ENCODE measurements around the gene CNOT4. TPM values are rescaled to one million over a fixed set of nuclear protein-coding genes. Genes with fewer than 3 reads are reported as not detected.

The CNOT4 gene
- total RNA-seq, 2 experiments from 2014 or later: 21.9 to 24.6 TPM

GRCh38 chr7:135405969-135406368, 103.9 kb downstream of the CNOT4 start:
- no peak overlapping the region for H3K27ac Mint-ChIP-seq
- ChIA-PET CTCF (no interaction called here), POLR2A (no interaction called here)
- peaks cover 11% of the 10 kb centered on the region for H3K4me1 Mint-ChIP-seq
- no peaks in the 10 kb centered on the region for H3K27me3 Mint-ChIP-seq
- no peak overlapping the region for H3K4me3 Mint-ChIP-seq
- peaks cover 17% of the 10 kb centered on the region for H3K36me3 Mint-ChIP-seq (ENCODE audit: low read depth)
- no peaks in the 10 kb centered on the region for H3K9me3 Mint-ChIP-seq
- DNase-seq: no peak

DNA sequence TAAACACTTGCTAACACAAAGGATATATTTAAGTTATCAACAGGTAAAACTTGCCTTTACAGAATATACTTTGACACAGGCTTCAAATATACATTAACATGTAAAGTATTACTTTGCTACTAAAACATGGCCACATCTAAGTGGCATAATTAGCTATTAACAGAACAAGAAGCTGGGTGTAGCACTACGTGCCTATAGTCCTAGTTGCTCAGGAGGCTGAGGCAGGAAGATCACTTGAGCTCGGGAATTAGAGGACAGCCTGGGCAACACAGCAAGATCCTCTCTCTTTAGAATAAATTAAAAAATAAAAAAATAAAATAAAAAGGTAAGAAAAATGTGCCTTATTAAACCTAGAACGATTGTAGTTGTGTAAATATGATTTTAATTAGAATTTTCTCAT, 106.6 kb downstream of the CNOT4 start:
- no peak for DNase-seq
- H3K36me3 Mint-ChIP-seq (ENCODE audit: low read depth): peaks cover 9% of the 10 kb centered on the region
- ChIA-PET POLR2A (no interaction called here), CTCF (no interaction called here)
- peaks cover 6% of the 10 kb centered on the region for H3K4me1 Mint-ChIP-seq
- no peaks in the 10 kb centered on the region for H3K27me3 Mint-ChIP-seq
- no peaks in the 10 kb centered on the region for H3K9me3 Mint-ChIP-seq
- H3K27ac Mint-ChIP-seq: no peak overlapping the region
- H3K4me3 Mint-ChIP-seq: no peak overlapping the region

DNA sequence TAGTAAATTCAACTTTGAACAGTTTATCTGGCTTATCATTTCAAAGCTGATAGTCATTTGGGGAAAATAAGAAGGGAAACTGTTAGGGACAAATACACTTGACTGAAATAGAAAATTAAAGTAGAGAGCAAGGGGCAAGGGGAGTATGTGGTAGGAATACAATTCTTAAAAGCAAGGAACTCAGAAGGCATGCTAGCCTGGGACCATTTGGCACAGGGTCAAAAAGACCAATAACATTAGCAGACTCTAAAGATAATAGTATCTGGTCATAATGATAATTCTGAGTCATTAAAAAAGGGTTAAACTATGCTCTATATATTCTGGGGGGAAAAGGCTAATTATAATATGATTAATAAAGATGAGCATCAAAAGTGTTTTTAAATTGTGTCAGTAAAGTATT, 112.2 kb downstream of the CNOT4 start:
- POLR2A ChIA-PET: no interaction called here
- CTCF ChIA-PET: no interaction called here
- no peak for DNase-seq
- no peaks in the 10 kb centered on the region for H3K9me3 Mint-ChIP-seq
- no peak overlapping the region for H3K4me3 Mint-ChIP-seq
- no peak overlapping the region for H3K27ac Mint-ChIP-seq
- peaks cover 23% of the 10 kb centered on the region for H3K36me3 Mint-ChIP-seq (ENCODE audit: low read depth)
- no peaks in the 10 kb centered on the region for H3K27me3 Mint-ChIP-seq
- no peaks in the 10 kb centered on the region for H3K4me1 Mint-ChIP-seq

GRCh38 chr7:135392701-135393100, 117.2 kb downstream of the CNOT4 start:
- ChIA-PET CTCF (no interaction called here), POLR2A (no interaction called here)
- Mint-ChIP-seq H3K4me3 (no peak overlapping the region), H3K4me1 (peaks cover 2% of the 10 kb centered on the region), H3K9me3 (no peaks in the 10 kb centered on the region), H3K27ac (no peak overlapping the region), H3K36me3 (ENCODE audit: low read depth) (peaks cover 34% of the 10 kb centered on the region), H3K27me3 (no peaks in the 10 kb centered on the region)
- no peak for DNase-seq

GRCh38 chr7:135391514-135391913, 118.4 kb downstream of the CNOT4 start:
- H3K27ac Mint-ChIP-seq: no peak overlapping the region
- ChIA-PET POLR2A (no interaction called here), CTCF (interaction anchor here (1.4 kb wide), 1 partner anchor 116 kb away, joined by 3 read pairs; no protein-coding TSS in a partner anchor)
- H3K4me1 Mint-ChIP-seq: peaks cover 2% of the 10 kb centered on the region
- no peaks in the 10 kb centered on the region for H3K27me3 Mint-ChIP-seq
- DNase-seq: no peak
- H3K4me3 Mint-ChIP-seq: no peak overlapping the region
- peaks cover 35% of the 10 kb centered on the region for H3K36me3 Mint-ChIP-seq (ENCODE audit: low read depth)
- H3K9me3 Mint-ChIP-seq: no peaks in the 10 kb centered on the region

DNA sequence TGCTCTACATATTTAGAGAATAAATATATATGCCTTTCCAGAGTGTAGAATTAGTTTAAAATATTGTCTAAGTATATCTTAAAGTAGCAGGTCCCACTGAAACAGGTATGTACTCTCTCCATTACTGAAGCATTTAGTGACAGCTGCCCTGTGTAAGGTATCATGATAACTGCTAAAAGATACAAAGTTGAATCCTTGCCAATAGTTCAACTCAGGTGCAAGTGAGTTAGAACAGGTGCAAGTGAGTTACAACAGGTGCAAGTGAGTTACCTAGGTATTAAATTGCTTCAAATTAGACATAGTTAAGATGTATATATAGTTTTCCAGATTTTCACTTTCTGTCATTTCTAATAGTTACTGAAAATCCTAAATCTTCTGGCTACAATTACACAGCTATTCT, 119.1 kb downstream of the CNOT4 start:
- Mint-ChIP-seq H3K9me3 (no peaks in the 10 kb centered on the region), H3K27ac (no peak overlapping the region), H3K4me1 (peaks cover 2% of the 10 kb centered on the region), H3K36me3 (ENCODE audit: low read depth) (peaks cover 37% of the 10 kb centered on the region), H3K27me3 (no peaks in the 10 kb centered on the region), H3K4me3 (no peak overlapping the region)
- DNase-seq: no peak
- ChIA-PET POLR2A (no interaction called here), CTCF (interaction anchor here (1.4 kb wide), 1 partner anchor 115 kb away, joined by 3 read pairs; no protein-coding TSS in a partner anchor)

DNA sequence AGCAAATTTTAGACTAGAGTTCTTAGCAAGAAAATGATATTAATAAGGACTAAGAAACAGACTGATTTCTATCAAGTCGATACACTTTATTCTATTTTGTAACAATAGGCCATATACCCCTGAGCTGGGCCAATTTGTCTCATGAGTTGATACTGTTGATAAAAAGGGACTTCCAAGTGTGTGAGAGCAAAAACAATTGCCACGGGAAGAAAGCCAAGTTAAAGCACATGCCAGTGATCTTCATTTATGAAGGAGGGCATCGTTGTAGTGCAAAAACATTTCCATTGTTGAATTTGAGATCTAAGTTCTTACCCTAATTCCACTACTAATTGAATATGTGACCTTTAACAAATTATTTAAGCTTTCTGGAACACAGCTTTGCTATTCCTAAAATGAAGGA, 119.9 kb downstream of the CNOT4 start:
- Mint-ChIP-seq H3K27me3 (no peaks in the 10 kb centered on the region), H3K27ac (no peak overlapping the region), H3K4me3 (no peak overlapping the region), H3K9me3 (no peaks in the 10 kb centered on the region), H3K36me3 (ENCODE audit: low read depth) (peaks cover 33% of the 10 kb centered on the region), H3K4me1 (peaks cover 2% of the 10 kb centered on the region)
- ChIA-PET CTCF (no interaction called here), POLR2A (no interaction called here)
- no peak for DNase-seq

DNA sequence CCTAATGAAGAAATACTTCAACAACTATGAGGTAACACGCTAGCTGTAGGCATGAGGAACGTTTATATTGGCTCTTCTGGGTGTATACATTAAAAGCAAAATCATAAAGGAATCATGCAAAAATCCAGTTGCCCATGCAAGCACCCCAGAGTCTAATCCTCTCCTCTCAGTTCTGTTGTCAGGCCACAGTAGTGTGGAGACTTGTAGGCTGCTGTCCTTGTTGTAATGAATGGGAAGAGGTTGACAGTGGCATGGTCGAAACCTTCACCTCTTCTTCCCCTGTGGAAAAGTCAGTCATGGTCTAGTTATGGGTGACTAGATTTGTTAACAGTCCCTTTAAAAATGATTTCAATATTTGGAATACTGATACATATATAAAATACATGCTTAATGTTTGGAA, 121.3 kb downstream of the CNOT4 start:
- Mint-ChIP-seq H3K27me3 (no peaks in the 10 kb centered on the region), H3K36me3 (ENCODE audit: low read depth) (peaks cover 27% of the 10 kb centered on the region), H3K4me3 (no peak overlapping the region), H3K9me3 (no peaks in the 10 kb centered on the region), H3K4me1 (peaks cover 2% of the 10 kb centered on the region), H3K27ac (no peak overlapping the region)
- ChIA-PET CTCF (no interaction called here), POLR2A (no interaction called here)
- DNase-seq: no peak

DNA sequence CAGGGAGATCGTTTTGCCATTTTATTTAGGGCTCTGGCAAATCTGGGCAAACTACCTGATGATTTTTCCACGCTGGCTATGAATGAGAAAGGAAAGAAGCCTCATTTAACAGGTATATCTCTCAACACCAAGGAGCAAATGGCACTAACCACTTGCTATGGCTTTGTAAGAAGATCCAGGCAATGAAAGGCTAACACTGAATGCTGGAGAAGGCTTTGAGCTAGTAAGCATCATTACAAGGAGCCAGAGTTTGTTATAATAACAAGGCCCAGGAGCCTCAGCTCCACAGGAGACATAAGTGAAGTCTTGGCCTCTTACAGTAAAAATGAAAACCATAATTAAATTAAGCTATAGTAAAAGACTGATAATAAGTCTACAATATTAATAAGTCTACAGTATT, 123.1 kb downstream of the CNOT4 start:
- Mint-ChIP-seq H3K36me3 (ENCODE audit: low read depth) (peaks cover 16% of the 10 kb centered on the region), H3K9me3 (no peaks in the 10 kb centered on the region), H3K4me3 (no peak overlapping the region), H3K27ac (no peak overlapping the region), H3K27me3 (no peaks in the 10 kb centered on the region), H3K4me1 (peaks cover 2% of the 10 kb centered on the region)
- CTCF ChIA-PET: no interaction called here
- no peak for DNase-seq
- POLR2A ChIA-PET: no interaction called here

DNA sequence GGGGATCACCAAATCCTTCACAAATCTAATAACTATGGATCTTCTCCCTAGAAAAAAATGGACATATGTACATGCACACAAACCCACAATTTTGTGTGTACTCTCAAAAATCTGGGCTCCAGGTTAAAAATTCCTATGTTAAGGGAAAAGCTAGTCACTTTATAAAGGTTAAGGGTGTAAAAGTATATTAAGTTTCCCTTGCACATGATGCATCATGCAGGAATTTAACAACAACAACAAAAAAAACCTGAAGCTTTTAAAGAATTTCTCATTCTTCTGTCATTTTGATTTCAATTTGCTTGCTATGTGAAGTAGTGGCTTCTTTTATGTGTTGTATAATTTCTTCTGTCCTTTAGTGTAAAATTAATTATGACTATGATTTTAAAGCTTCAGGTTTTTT, 123.7 kb downstream of the CNOT4 start:
- Mint-ChIP-seq H3K36me3 (ENCODE audit: low read depth) (peaks cover 12% of the 10 kb centered on the region), H3K9me3 (no peaks in the 10 kb centered on the region), H3K27ac (no peak overlapping the region), H3K4me1 (peaks cover 2% of the 10 kb centered on the region), H3K4me3 (no peak overlapping the region), H3K27me3 (no peaks in the 10 kb centered on the region)
- ChIA-PET CTCF (no interaction called here), POLR2A (no interaction called here)
- no peak for DNase-seq

GRCh38 chr7:135385209-135385608, 124.7 kb downstream of the CNOT4 start:
- H3K9me3 Mint-ChIP-seq: no peaks in the 10 kb centered on the region
- H3K36me3 Mint-ChIP-seq (ENCODE audit: low read depth): peaks cover 9% of the 10 kb centered on the region
- DNase-seq: no peak
- no peaks in the 10 kb centered on the region for H3K27me3 Mint-ChIP-seq
- peaks cover 2% of the 10 kb centered on the region for H3K4me1 Mint-ChIP-seq
- CTCF ChIA-PET: no interaction called here
- no peak overlapping the region for H3K27ac Mint-ChIP-seq
- POLR2A ChIA-PET: no interaction called here
- H3K4me3 Mint-ChIP-seq: no peak overlapping the region

DNA sequence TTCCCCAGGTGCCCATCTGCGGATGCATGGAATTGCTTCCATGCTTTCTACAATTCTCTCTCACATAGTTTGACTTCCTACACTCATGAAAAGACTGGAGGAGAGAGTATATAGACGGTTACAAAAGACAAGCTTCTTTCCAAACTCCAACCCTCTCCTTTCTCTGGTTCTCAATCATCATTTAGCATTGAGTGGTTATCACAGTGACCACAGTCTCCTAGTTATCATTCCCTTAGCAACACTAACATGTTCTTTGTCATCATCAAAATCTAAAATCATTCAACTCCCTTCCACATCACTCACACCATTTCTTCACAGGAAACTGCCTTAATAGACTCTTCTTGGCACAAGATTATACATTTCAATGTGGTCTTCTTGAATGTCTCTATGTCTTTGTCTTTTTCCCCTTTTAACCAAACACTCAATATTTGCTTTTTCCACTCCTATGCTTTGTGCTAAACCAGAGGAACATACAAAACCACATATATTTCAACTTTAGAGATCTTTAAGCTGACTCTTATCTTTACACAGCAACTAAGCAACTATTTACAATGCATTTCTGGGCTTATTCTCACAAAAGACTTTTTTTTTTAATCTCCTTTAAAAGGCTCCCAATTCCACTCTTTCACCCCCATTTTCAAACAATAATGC, 126.3 kb downstream of the CNOT4 start:
- H3K4me3 Mint-ChIP-seq: no peak overlapping the region
- no peak for DNase-seq
- ChIA-PET CTCF (no interaction called here), POLR2A (no interaction called here)
- peaks cover 6% of the 10 kb centered on the region for H3K36me3 Mint-ChIP-seq (ENCODE audit: low read depth)
- peaks cover 2% of the 10 kb centered on the region for H3K4me1 Mint-ChIP-seq
- no peaks in the 10 kb centered on the region for H3K27me3 Mint-ChIP-seq
- no peak overlapping the region for H3K27ac Mint-ChIP-seq
- H3K9me3 Mint-ChIP-seq: no peaks in the 10 kb centered on the region

DNA sequence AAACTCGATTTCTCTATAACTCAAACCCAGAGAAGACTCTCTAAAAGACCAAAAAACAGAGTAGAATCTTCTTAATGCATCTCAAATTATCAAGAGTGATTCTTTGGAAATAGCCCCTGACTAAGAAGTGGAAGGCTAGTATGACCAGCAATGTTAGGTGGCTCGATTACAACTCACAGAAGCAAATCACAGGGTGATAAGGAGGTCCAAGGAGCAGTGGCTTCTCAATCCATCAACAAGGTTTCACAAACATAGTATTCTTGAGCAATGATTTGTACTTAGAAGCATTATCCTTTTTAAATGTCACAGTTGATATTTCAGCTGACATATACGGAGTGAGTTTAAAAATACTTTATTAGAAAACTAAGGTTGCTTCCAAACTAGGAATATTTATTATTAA, 127.7 kb downstream of the CNOT4 start:
- ChIA-PET POLR2A (no interaction called here), CTCF (no interaction called here)
- Mint-ChIP-seq H3K4me1 (no peaks in the 10 kb centered on the region), H3K27me3 (no peaks in the 10 kb centered on the region), H3K27ac (no peak overlapping the region), H3K36me3 (ENCODE audit: low read depth) (peaks cover 2% of the 10 kb centered on the region), H3K9me3 (no peaks in the 10 kb centered on the region), H3K4me3 (no peak overlapping the region)
- DNase-seq: no peak

- no peak overlapping the region for H3K4me3 Mint-ChIP-seq
- no peak for DNase-seq
- no peaks in the 10 kb centered on the region for H3K4me1 Mint-ChIP-seq
- H3K9me3 Mint-ChIP-seq: no peaks in the 10 kb centered on the region
- CTCF ChIA-PET: no interaction called here
- no peaks in the 10 kb centered on the region for H3K36me3 Mint-ChIP-seq (ENCODE audit: low read depth)
- H3K27ac Mint-ChIP-seq: no peak overlapping the region
- H3K27me3 Mint-ChIP-seq: no peaks in the 10 kb centered on the region
- POLR2A ChIA-PET: no interaction called here
These were observed 128.5 kb downstream of the CNOT4 start for GRCh38 chr7:135381369-135381768.

GRCh38 chr7:135380351-135380750, 129.6 kb downstream of the CNOT4 start:
- no peaks in the 10 kb centered on the region for H3K4me1 Mint-ChIP-seq
- no peaks in the 10 kb centered on the region for H3K27me3 Mint-ChIP-seq
- H3K4me3 Mint-ChIP-seq: no peak overlapping the region
- ChIA-PET CTCF (no interaction called here), POLR2A (no interaction called here)
- DNase-seq: no peak
- H3K9me3 Mint-ChIP-seq: no peaks in the 10 kb centered on the region
- no peaks in the 10 kb centered on the region for H3K36me3 Mint-ChIP-seq (ENCODE audit: low read depth)
- no peak overlapping the region for H3K27ac Mint-ChIP-seq

Data from activated CD4-positive, alpha-beta memory T cell treated with anti-CD3 and anti-CD28 coated beads, Interleukin-2, amount 10 ng/mL, durations not matched to agents 7 days and 5 days (primary cell).